Effector CD4-positive, alpha-beta T cell (primary cell): ENCODE measurements around the gene FMO4.
"Not testable (repeated sequence)": the region's sequence is repeated elsewhere in the genome, so short reads cannot be mapped to it uniquely, and the experiment has no call there.

ENCODE experiments used
- DNase-seq: peaks from one replicate; pipeline ENCODE4 v3.0.0-alpha.2; 2020
- total RNA-seq: gene quantifications from one replicate; lab custom pipeline; 2026; lab: John Stamatoyannopoulos, UW

FMO4 gene
- total RNA-seq, result 4.1 reads per million, percentile 16 among the genes with 10 or more reads in this experiment

- DNase-seq, result peak; percentile 74
These were observed at the start of gene FMO4 for GRCh38 chr1:171313835-171314320. Gene FMO4 (plus strand): TSS chr1:171314183. CDS start chr1:171319826, 5,643 bp downstream.

- DNase-seq, result no peak
These were observed 48.3 kb upstream of the FMO4 start for GRCh38 chr1:171265686-171266085.

GRCh38 chr1:171266930-171267329, 47.1 kb upstream of the FMO4 start:
- DNase-seq, result no peak

- DNase-seq, result no peak
These were observed 46.6 kb upstream of the FMO4 start for GRCh38 chr1:171267391-171267790.

GRCh38 chr1:171270806-171271205, 43.2 kb upstream of the FMO4 start:
- DNase-seq, result no peak

- DNase-seq, result no peak
These were observed 36.4 kb upstream of the FMO4 start for GRCh38 chr1:171277534-171277933.

- no peak for DNase-seq
These were observed 34.7 kb upstream of the FMO4 start for GRCh38 chr1:171279234-171279633.

- DNase-seq, result no peak
These were observed 34.3 kb upstream of the FMO4 start for GRCh38 chr1:171279678-171280077.

GRCh38 chr1:171280599-171280998, 33.4 kb upstream of the FMO4 start:
- no peak for DNase-seq

GRCh38 chr1:171286032-171286705, 27.8 kb upstream of the FMO4 start:
- no peak for DNase-seq

GRCh38 chr1:171290621-171291020, 23.4 kb upstream of the FMO4 start:
- no peak for DNase-seq

- no peak for DNase-seq
These were observed 21.2 kb upstream of the FMO4 start for GRCh38 chr1:171292799-171293198.

- not testable (repeated sequence) for DNase-seq
These were observed 18.6 kb upstream of the FMO4 start for GRCh38 chr1:171295383-171295782.

- DNase-seq, result no peak
These were observed 18.2 kb upstream of the FMO4 start for GRCh38 chr1:171295821-171296220.

GRCh38 chr1:171296897-171297296, 17.1 kb upstream of the FMO4 start:
- DNase-seq, result no peak

- DNase-seq, result no peak
These were observed 15.3 kb upstream of the FMO4 start for GRCh38 chr1:171298696-171299095.

GRCh38 chr1:171299342-171299741, 14.6 kb upstream of the FMO4 start:
- DNase-seq, result no peak

GRCh38 chr1:171300401-171300800, 13.6 kb upstream of the FMO4 start:
- no peak for DNase-seq

GRCh38 chr1:171310661-171311087, 3.3 kb upstream of the FMO4 start:
- no peak for DNase-seq

GRCh38 chr1:171311771-171312558, 2.0 kb upstream of the FMO4 start:
- DNase-seq, result no peak

- DNase-seq, result no peak
These were observed 606 bp upstream of the FMO4 start for GRCh38 chr1:171313319-171313834.

- no peak for DNase-seq
These were observed 15.3 kb downstream of the FMO4 start for GRCh38 chr1:171329251-171329650.

- DNase-seq, result no peak
These were observed 20.1 kb downstream of the FMO4 start for GRCh38 chr1:171334024-171334640.
